H1 (cell line): Measurements from ENCODE around the gene MAIP1. TPM values are rescaled to one million over a fixed set of nuclear protein-coding genes. Genes with fewer than 3 reads are reported as not detected.

Experiments
- CHD2 ChIP-seq: IDR thresholded peaks from 2 replicates; pipeline ENCODE4 v1.6.1; 2012; ENCODE audit warnings: low read length, improper control_type of control experiment
- RNF2 ChIP-seq: fragments of 200-900, 300-1000 bp; sonication (generic); IDR thresholded peaks from 2 replicates; pipeline ENCODE4 v1.7.1; 2016; ENCODE audit warnings: borderline replicate concordance, low read depth, mild to moderate bottlenecking, antibody characterized with exemption, low read length; ENCODE audit not compliant: poor library complexity, severe bottlenecking; ENCODE audit errors: missing control alignments
- SIRT6 ChIP-seq: IDR thresholded peaks from one replicate; pipeline ENCODE4 v1.7.1; 2012; ENCODE audit warnings: low read length, inconsistent platforms
- SIX5 ChIP-seq: IDR thresholded peaks from 2 replicates; pipeline ENCODE4 v1.6.1; 2011; ENCODE audit warnings: mild to moderate bottlenecking, low read depth, low read length
- polyA plus RNA-seq, 7 experiments: library from polyadenylated mRNA; depleted of rRNA in 3 of 7; stranded (reverse) in 5 of 7; unstranded in 2 of 7; fragments of >200 nt in 5 of 7; fragments of 200-250 nt in 2 of 7; gene quantifications; 1 replicate in 5 of 7; 2 replicates in 1 of 7; 4 replicates in 1 of 7; pipeline versions ENCODE4 v1.2.1 to v1.2.3, GENCODE V29; 2011 to 2013; ENCODE audit warnings: missing spikeins in 2 of 7, mixed read lengths in 2 of 7
- total RNA-seq: library from RNA; stranded (reverse); fragmentation: NEBNext Ultra II Directional; extraction: Animal tissue kit (Norgen Biotek cat#: 25700); gene quantifications from 2 replicates; pipeline ENCODE4 v1.2.1, GENCODE V29; 2021

MAIP1 gene
- total and polyA plus RNA-seq, 2 of the 8 experiments (the other 6 are each of a cell fraction or from before 2014, with no cell fraction given) = 23.2 to 28.5 TPM

DNA sequence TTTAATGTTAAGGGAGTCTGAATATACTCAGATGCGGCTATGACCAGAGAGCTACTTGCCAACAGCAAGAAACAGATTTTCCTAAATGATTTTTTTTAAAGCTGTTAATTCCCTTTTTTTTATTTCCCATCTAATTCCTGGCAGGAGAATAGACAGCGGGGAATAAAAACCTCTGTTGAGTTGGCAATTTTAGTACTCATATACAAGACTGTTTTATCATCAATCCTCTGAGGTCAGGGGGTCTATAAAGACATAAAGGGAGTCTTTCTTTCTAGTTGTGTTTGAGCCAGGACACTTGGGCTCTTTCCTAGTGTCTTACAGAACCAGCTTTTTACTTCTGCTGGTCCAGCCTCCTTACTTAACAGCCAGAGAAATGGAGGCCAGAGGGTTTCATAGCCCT lies 29.4 kb downstream of the MAIP1 start (continued):
- TF ChIP-seq RNF2 = no peak
- no peak for TF ChIP-seq SIRT6
- no peak for TF ChIP-seq SIX5
- no peak for TF ChIP-seq CHD2
